Chondrocyte (in vitro differentiated cells): ENCODE results near the gene TP53. TPM values are rescaled to one million over a fixed set of nuclear protein-coding genes. Genes with fewer than 3 reads are reported as not detected.
A peak's percentile ranks its signal among the peaks of the same experiment; 100 is the strongest.

Source experiments
- DNase-seq: peaks from one replicate; pipeline ENCODE4 v3.0.0; 2021; ENCODE audit warnings: mixed read lengths, low spot score
- H3K27ac Mint-ChIP-seq: one replicate; pipeline ENCODE4 v1.8.0; 2021; ENCODE audit warnings: mild to moderate bottlenecking, moderate library complexity, mixed read lengths; ENCODE audit not compliant: unreplicated experiment
- H3K27me3 Mint-ChIP-seq: 2 replicates; pipeline ENCODE4 v1.8.0; 2021; ENCODE audit warnings: low read depth, mixed read lengths
- H3K36me3 Mint-ChIP-seq: 2 replicates; pipeline ENCODE4 v1.8.0; 2021; ENCODE audit warnings: low read depth, mixed read lengths
- H3K4me1 Mint-ChIP-seq: 2 replicates; pipeline ENCODE4 v1.8.0; 2021; ENCODE audit warnings: low read depth, mild to moderate bottlenecking, mixed read lengths
- H3K4me3 Mint-ChIP-seq: one replicate; pipeline ENCODE4 v1.8.0; 2021; ENCODE audit warnings: mild to moderate bottlenecking, moderate library complexity, mixed read lengths; ENCODE audit not compliant: unreplicated experiment
- H3K9me3 Mint-ChIP-seq: 2 replicates; pipeline ENCODE4 v1.8.0; 2021; ENCODE audit warnings: low read depth, mixed read lengths
- CTCF ChIP-seq: fragments of 200-600 bp; sonication (generic); IDR thresholded peaks from 2 replicates; pipeline ENCODE4 v1.5.0; 2021; ENCODE audit warnings: antibody characterized with exemption, mild to moderate bottlenecking, moderate library complexity
- total RNA-seq: library from RNA; stranded (reverse); gene quantifications from 3 replicates; pipeline ENCODE4 v1.2.1, GENCODE V29; 2021

The TP53 gene
- total RNA-seq, 1 donor from 2014 or later, result 74.5 TPM

- peaks cover 20% of the 10 kb centered on the region for H3K27me3 Mint-ChIP-seq
- no peak overlapping the region for H3K4me3 Mint-ChIP-seq
- peak; percentile 27 for TF ChIP-seq CTCF
- no peaks in the 10 kb centered on the region for H3K9me3 Mint-ChIP-seq
- DNase-seq, result peak; percentile 40
- no peak overlapping the region for H3K27ac Mint-ChIP-seq
- no peaks in the 10 kb centered on the region for H3K36me3 Mint-ChIP-seq
- H3K4me1 Mint-ChIP-seq, result peaks cover 4% of the 10 kb centered on the region
Measured at GRCh38 chr17:7711051-7711755, 23.9 kb upstream of the TP53 start.

DNA sequence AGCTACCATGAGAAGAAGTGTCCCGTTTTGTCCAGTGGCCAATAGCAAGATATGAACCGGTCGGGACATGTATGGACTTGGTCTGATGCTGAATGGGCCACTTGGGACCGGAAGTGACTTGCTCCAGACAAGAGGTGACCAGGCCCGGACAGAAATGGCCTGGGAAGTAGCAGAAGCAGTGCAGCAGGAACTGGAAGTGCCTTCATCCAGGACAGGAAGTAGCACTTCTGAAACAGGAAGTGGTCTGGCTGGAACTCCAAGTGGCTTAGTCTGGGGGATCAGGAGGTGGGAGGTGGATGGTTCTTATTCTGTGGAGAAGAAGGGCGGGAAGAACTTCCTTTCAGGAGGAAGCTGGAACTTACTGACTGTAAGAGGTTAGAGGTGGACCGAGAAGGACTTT is 23.0 kb upstream of the TP53 start:
- no peak for TF ChIP-seq CTCF
- no peak overlapping the region for H3K27ac Mint-ChIP-seq
- no peak for DNase-seq

GRCh38 chr17:7709031-7709430 is 21.7 kb upstream of the TP53 start:
- peaks cover 27% of the 10 kb centered on the region for H3K27me3 Mint-ChIP-seq

More for the DNA sequence above, 23.0 kb upstream of the TP53 start:
- Mint-ChIP-seq H3K4me1 (peaks cover 12% of the 10 kb centered on the region), H3K4me3 (no peak overlapping the region), H3K36me3 (no peaks in the 10 kb centered on the region), H3K27me3 (peaks cover 26% of the 10 kb centered on the region), H3K9me3 (no peaks in the 10 kb centered on the region)

DNA sequence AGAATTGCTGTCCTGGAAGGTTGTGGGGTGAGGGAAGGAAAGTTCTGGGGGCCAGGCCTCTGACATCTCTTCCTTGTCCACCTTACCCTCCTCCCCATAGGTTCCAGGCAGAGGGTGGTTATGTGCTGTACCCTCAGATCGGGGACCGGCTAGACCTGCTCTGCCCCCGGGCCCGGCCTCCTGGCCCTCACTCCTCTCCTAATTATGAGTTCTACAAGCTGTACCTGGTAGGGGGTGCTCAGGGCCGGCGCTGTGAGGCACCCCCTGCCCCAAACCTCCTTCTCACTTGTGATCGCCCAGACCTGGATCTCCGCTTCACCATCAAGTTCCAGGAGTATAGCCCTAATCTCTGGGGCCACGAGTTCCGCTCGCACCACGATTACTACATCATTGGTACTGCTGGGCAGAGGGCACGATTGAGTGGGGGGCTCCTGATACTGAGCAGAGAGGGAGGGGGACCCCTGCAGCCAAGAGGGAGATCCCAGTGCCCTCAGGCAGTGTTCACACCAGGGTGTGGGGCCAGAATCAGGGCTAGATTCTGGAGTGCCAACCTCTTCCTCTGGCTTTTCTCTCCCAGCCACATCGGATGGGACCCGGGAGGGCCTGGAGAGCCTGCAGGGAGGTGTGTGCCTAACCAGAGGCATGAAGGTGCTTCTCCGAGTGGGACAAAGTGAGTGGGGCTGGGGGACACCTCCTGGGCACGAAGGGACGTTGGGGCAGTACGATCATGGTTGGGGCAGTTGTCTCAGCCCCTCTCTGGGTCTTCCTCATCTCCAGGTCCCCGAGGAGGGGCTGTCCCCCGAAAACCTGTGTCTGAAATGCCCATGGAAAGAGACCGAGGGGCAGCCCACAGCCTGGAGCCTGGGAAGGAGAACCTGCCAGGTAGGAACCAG is 20.8 kb upstream of the TP53 start:
- Mint-ChIP-seq H3K4me3 (no peak overlapping the region), H3K27me3 (peaks cover 20% of the 10 kb centered on the region), H3K27ac (no peak overlapping the region), H3K36me3 (no peaks in the 10 kb centered on the region), H3K9me3 (no peaks in the 10 kb centered on the region), H3K4me1 (peaks cover 27% of the 10 kb centered on the region)
- DNase-seq, result peak; percentile 60
- no peak for TF ChIP-seq CTCF

More at GRCh38 chr17:7709031-7709430, 21.7 kb upstream of the TP53 start:
- Mint-ChIP-seq H3K4me1 (peaks cover 20% of the 10 kb centered on the region), H3K27ac (no peak overlapping the region), H3K9me3 (no peaks in the 10 kb centered on the region), H3K4me3 (no peak overlapping the region), H3K36me3 (no peaks in the 10 kb centered on the region)
- no peak for TF ChIP-seq CTCF
- peak; percentile 65 for DNase-seq

DNA sequence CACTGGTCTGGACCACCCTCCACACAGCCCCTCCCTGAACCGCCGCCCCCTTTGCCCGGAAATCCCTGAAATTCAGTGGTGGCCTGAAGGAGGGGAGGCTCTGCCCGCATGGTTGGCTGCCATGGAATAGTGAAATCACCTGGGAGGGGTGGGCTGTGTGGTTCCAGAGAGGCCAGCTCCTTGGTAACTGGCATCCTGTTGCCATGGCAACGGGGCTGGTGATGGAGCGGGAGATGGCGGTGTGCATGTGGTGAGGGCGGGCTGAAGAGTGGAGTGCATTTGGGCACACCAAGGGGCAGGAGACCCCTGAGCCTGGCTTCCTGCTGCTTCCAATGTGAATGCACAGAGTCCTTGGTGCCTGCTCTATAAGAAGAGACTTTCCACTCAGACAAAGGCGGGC is 20.2 kb upstream of the TP53 start:
- Mint-ChIP-seq H3K4me3 (no peak overlapping the region), H3K27me3 (peaks cover 16% of the 10 kb centered on the region), H3K9me3 (no peaks in the 10 kb centered on the region), H3K4me1 (peaks cover 27% of the 10 kb centered on the region), H3K27ac (no peak overlapping the region), H3K36me3 (no peaks in the 10 kb centered on the region)
- no peak for TF ChIP-seq CTCF
- DNase-seq, result peak; percentile 65
